NCI-H2171 (cell line): ENCODE measurements around the gene GOSR2.

Experiments
- DNase-seq: peaks from one replicate; lab custom pipeline; 2025; lab: John Stamatoyannopoulos, UW

The GOSR2 gene

GRCh38 chr17:46922804-46923635 lies at the start of gene GOSR2:
TSS of gene GOSR2 (plus strand) at chr17:46923160. CDS start at chr17:46923193, 33 bp downstream.
- DNase-seq, result peak; percentile 89

GRCh38 chr17:46873941-46874645 lies 48.9 kb upstream of the GOSR2 start:
- DNase-seq, result no peak

GRCh38 chr17:46874906-46875305 lies 48.1 kb upstream of the GOSR2 start:
- DNase-seq, result no peak

- DNase-seq, result no peak
These were observed 47.1 kb upstream of the GOSR2 start for GRCh38 chr17:46875849-46876352.

- peak; percentile 9 for DNase-seq
These were observed 46.5 kb upstream of the GOSR2 start for GRCh38 chr17:46876353-46876887.

- DNase-seq, result no peak
These were observed 46.0 kb upstream of the GOSR2 start for GRCh38 chr17:46876926-46877325.

GRCh38 chr17:46877466-46877865 lies 45.5 kb upstream of the GOSR2 start:
- DNase-seq, result no peak

GRCh38 chr17:46878055-46878454 lies 44.9 kb upstream of the GOSR2 start:
- no peak for DNase-seq

- no peak for DNase-seq
These were observed 43.9 kb upstream of the GOSR2 start for GRCh38 chr17:46879101-46879500.

GRCh38 chr17:46881015-46881414 lies 41.9 kb upstream of the GOSR2 start:
- no peak for DNase-seq

GRCh38 chr17:46882666-46883065 lies 40.3 kb upstream of the GOSR2 start:
- DNase-seq, result no peak

- no peak for DNase-seq
These were observed 39.0 kb upstream of the GOSR2 start for GRCh38 chr17:46883871-46884520.

GRCh38 chr17:46884552-46884951 lies 38.4 kb upstream of the GOSR2 start:
- no peak for DNase-seq

GRCh38 chr17:46885415-46886309 lies 37.3 kb upstream of the GOSR2 start:
- no peak for DNase-seq

GRCh38 chr17:46886310-46886663 lies 36.7 kb upstream of the GOSR2 start:
- DNase-seq, result no peak

GRCh38 chr17:46887717-46888116 lies 35.2 kb upstream of the GOSR2 start:
- DNase-seq, result no peak

- DNase-seq, result no peak
These were observed 34.2 kb upstream of the GOSR2 start for GRCh38 chr17:46888727-46889126.

GRCh38 chr17:46889519-46889918 lies 33.4 kb upstream of the GOSR2 start:
- DNase-seq, result no peak

- no peak for DNase-seq
These were observed 32.9 kb upstream of the GOSR2 start for GRCh38 chr17:46889992-46890564.

- DNase-seq, result no peak
These were observed 32.3 kb upstream of the GOSR2 start for GRCh38 chr17:46890638-46891037.

- no peak for DNase-seq
These were observed 30.7 kb upstream of the GOSR2 start for GRCh38 chr17:46892192-46892703.
